ENCODE measurements around the gene OR2AK2. TPM values are rescaled to one million over a fixed set of nuclear protein-coding genes. Genes with fewer than 3 reads are reported as not detected.
"Not testable (repeated sequence)": the region's sequence is repeated elsewhere in the genome, so short reads cannot be mapped to it uniquely, and the experiment has no call there.

OR2AK2 gene
- polyA plus RNA-seq (2013, experiment 1 of 2; ENCODE audit: insufficient read length): not detected
- polyA plus RNA-seq (2013, experiment 2 of 2; ENCODE audit: insufficient read length): not detected

GRCh38 chr1:247964933-247965332, at the start of gene OR2AK2:
OR2AK2 (plus strand) TSS chr1:247965233; CDS start chr1:247965377, 144 bp downstream.
- DNase-seq: no peak

GRCh38 chr1:247919952-247920351, 45.1 kb upstream of the OR2AK2 start, which contains the start of gene OR2T8:
OR2T8 (plus strand) TSS chr1:247920252; CDS start chr1:247921018, 766 bp downstream.
- DNase-seq: no peak

- DNase-seq: no peak
These were observed 41.1 kb upstream of the OR2AK2 start for GRCh38 chr1:247923941-247924340.

- DNase-seq: no peak
These were observed 40.2 kb upstream of the OR2AK2 start, which contains the start of gene OR2AJ1 for GRCh38 chr1:247924868-247925267. OR2AJ1 (plus strand) TSS chr1:247924889; CDS start chr1:247933769, 8,880 bp downstream.

GRCh38 chr1:247933989-247934388, 31.0 kb upstream of the OR2AK2 start:
- no peak for DNase-seq

- no peak for DNase-seq
These were observed 29.3 kb upstream of the OR2AK2 start for GRCh38 chr1:247935781-247936180.

GRCh38 chr1:247936415-247936814, 28.6 kb upstream of the OR2AK2 start:
- no peak for DNase-seq

- DNase-seq: not testable (repeated sequence)
These were observed 27.9 kb upstream of the OR2AK2 start for GRCh38 chr1:247936965-247937734.

- DNase-seq: no peak
These were observed 22.4 kb upstream of the OR2AK2 start for GRCh38 chr1:247942624-247943023.

GRCh38 chr1:247948558-247948957, 16.5 kb upstream of the OR2AK2 start, which contains the start of gene OR2L8:
OR2L8 (plus strand) TSS chr1:247948858; CDS start chr1:247948858, 0 bp downstream.
- DNase-seq: no peak

- no peak for DNase-seq
These were observed 11.6 kb upstream of the OR2AK2 start for GRCh38 chr1:247953408-247953807.

GRCh38 chr1:247961791-247962190, 3.2 kb upstream of the OR2AK2 start:
- DNase-seq: no peak

GRCh38 chr1:247962911-247963588, 2.0 kb upstream of the OR2AK2 start:
- no peak for DNase-seq

- DNase-seq: no peak
These were observed 1.6 kb downstream of the OR2AK2 start for GRCh38 chr1:247966532-247967204.

- no peak for DNase-seq
These were observed 28.0 kb downstream of the OR2AK2 start for GRCh38 chr1:247992986-247993385.

- DNase-seq: no peak
These were observed 33.8 kb downstream of the OR2AK2 start for GRCh38 chr1:247998811-247999210.

- no peak for DNase-seq
These were observed 35.1 kb downstream of the OR2AK2 start for GRCh38 chr1:248000169-248000568.

GRCh38 chr1:248007778-248008177, 42.7 kb downstream of the OR2AK2 start:
- no peak for DNase-seq

GRCh38 chr1:248009681-248010080, 44.6 kb downstream of the OR2AK2 start:
- DNase-seq: no peak

- no peak for DNase-seq
These were observed 48.2 kb downstream of the OR2AK2 start, which contains the start of gene OR2L5 for GRCh38 chr1:248013229-248013710. OR2L5 (plus strand) TSS chr1:248013660; CDS start chr1:248021948, 8,288 bp downstream.

GRCh38 chr1:248015803-248016202, 50.8 kb downstream of the OR2AK2 start:
- no peak for DNase-seq
